ENCODE data around the gene PCSK1. TPM values are rescaled to one million over a fixed set of nuclear protein-coding genes. Genes with fewer than 3 reads are reported as not detected.

PCSK1 gene
- polyA plus RNA-seq (2013, experiment 1 of 2): 0.77 TPM
- polyA plus RNA-seq (2013, experiment 2 of 2): 0.56 TPM

GRCh38 chr5:96433066-96433447 lies at the start of gene PCSK1:
PCSK1 (minus strand) TSS chr5:96433248; CDS start chr5:96433042, 206 bp downstream.
- H3K4me3 ChIP-seq (ENCODE audit: extremely low read depth, insufficient read depth, low read length, poor library complexity, severe bottlenecking): peak within 1 kb of the TSS; percentile 12
- peaks cover 16% of the 10 kb centered on the region for H3K4me1 ChIP-seq (ENCODE audit: control insufficient read depth, insufficient read depth, low read length, poor library complexity, severe bottlenecking)
- WGBS, 2 experiments (ENCODE audit: insufficient coverage in 2 of 2): 0% methylated on average over 17 to 19 of the region's 19 CpGs
- no peaks in the 10 kb centered on the region for H3K36me3 ChIP-seq (ENCODE audit: control insufficient read depth, insufficient read depth, low read length)
- H3K27ac ChIP-seq (ENCODE audit: low read depth, low read length, severe bottlenecking): no peak within 1 kb of the TSS
- H3K9me3 ChIP-seq (ENCODE audit: control insufficient read depth, low read length): no peaks in the 10 kb centered on the region

GRCh38 chr5:96481867-96482266 lies 48.8 kb upstream of the PCSK1 start:
- WGBS, 2 experiments (ENCODE audit: insufficient coverage in 2 of 2): no CpG with 5 or more reads among the region's 1 CpG
- no peak overlapping the region for H3K27ac ChIP-seq (ENCODE audit: low read depth, low read length, severe bottlenecking)

GRCh38 chr5:96481009-96481786 lies 48.1 kb upstream of the PCSK1 start:
- no peak overlapping the region for H3K4me3 ChIP-seq (ENCODE audit: extremely low read depth, insufficient read depth, low read length, poor library complexity, severe bottlenecking)
- no peaks in the 10 kb centered on the region for H3K4me1 ChIP-seq (ENCODE audit: control insufficient read depth, insufficient read depth, low read length, poor library complexity, severe bottlenecking)
- H3K27ac ChIP-seq (ENCODE audit: low read depth, low read length, severe bottlenecking): no peak overlapping the region
- H3K9me3 ChIP-seq (ENCODE audit: control insufficient read depth, low read length): no peaks in the 10 kb centered on the region
- H3K36me3 ChIP-seq (ENCODE audit: control insufficient read depth, insufficient read depth, low read length): no peaks in the 10 kb centered on the region

More at GRCh38 chr5:96481867-96482266, 48.8 kb upstream of the PCSK1 start:
- no peaks in the 10 kb centered on the region for H3K4me1 ChIP-seq (ENCODE audit: control insufficient read depth, insufficient read depth, low read length, poor library complexity, severe bottlenecking)
- no peaks in the 10 kb centered on the region for H3K9me3 ChIP-seq (ENCODE audit: control insufficient read depth, low read length)
- H3K4me3 ChIP-seq (ENCODE audit: extremely low read depth, insufficient read depth, low read length, poor library complexity, severe bottlenecking): no peak overlapping the region
- H3K36me3 ChIP-seq (ENCODE audit: control insufficient read depth, insufficient read depth, low read length): no peaks in the 10 kb centered on the region

GRCh38 chr5:96478983-96479382 lies 45.9 kb upstream of the PCSK1 start:
- Histone ChIP-seq H3K4me3 (ENCODE audit: extremely low read depth, insufficient read depth, low read length, poor library complexity, severe bottlenecking) (no peak overlapping the region), H3K27ac (ENCODE audit: low read depth, low read length, severe bottlenecking) (no peak overlapping the region), H3K4me1 (ENCODE audit: control insufficient read depth, insufficient read depth, low read length, poor library complexity, severe bottlenecking) (no peaks in the 10 kb centered on the region), H3K36me3 (ENCODE audit: control insufficient read depth, insufficient read depth, low read length) (no peaks in the 10 kb centered on the region), H3K9me3 (ENCODE audit: control insufficient read depth, low read length) (no peaks in the 10 kb centered on the region)
- 100% methylated on average over 1 of the region's 1 CpG for WGBS, 2 experiments (ENCODE audit: insufficient coverage in 2 of 2)

- no peaks in the 10 kb centered on the region for H3K36me3 ChIP-seq (ENCODE audit: control insufficient read depth, insufficient read depth, low read length)
- no peaks in the 10 kb centered on the region for H3K9me3 ChIP-seq (ENCODE audit: control insufficient read depth, low read length)
- no peak overlapping the region for H3K27ac ChIP-seq (ENCODE audit: low read depth, low read length, severe bottlenecking)
- H3K4me1 ChIP-seq (ENCODE audit: control insufficient read depth, insufficient read depth, low read length, poor library complexity, severe bottlenecking): peaks cover 3% of the 10 kb centered on the region
- WGBS, 2 experiments (ENCODE audit: insufficient coverage in 2 of 2): 80% methylated on average over 1 of the region's 3 CpGs; no CpG with 5 or more reads in 1 of the 2 experiments
- no peak overlapping the region for H3K4me3 ChIP-seq (ENCODE audit: extremely low read depth, insufficient read depth, low read length, poor library complexity, severe bottlenecking)
These were observed 43.6 kb upstream of the PCSK1 start for GRCh38 chr5:96476654-96477053.

- peaks cover 3% of the 10 kb centered on the region for H3K4me1 ChIP-seq (ENCODE audit: control insufficient read depth, insufficient read depth, low read length, poor library complexity, severe bottlenecking)
- 87 to 88% methylated on average over 1 to 3 of the region's 4 CpGs for WGBS, 2 experiments (ENCODE audit: insufficient coverage in 2 of 2)
- no peaks in the 10 kb centered on the region for H3K9me3 ChIP-seq (ENCODE audit: control insufficient read depth, low read length)
- no peaks in the 10 kb centered on the region for H3K36me3 ChIP-seq (ENCODE audit: control insufficient read depth, insufficient read depth, low read length)
- H3K4me3 ChIP-seq (ENCODE audit: extremely low read depth, insufficient read depth, low read length, poor library complexity, severe bottlenecking): no peak overlapping the region
- H3K27ac ChIP-seq (ENCODE audit: low read depth, low read length, severe bottlenecking): no peak overlapping the region
These were observed 41.0 kb upstream of the PCSK1 start for GRCh38 chr5:96474073-96474472.

GRCh38 chr5:96473155-96473554 lies 40.1 kb upstream of the PCSK1 start:
- Histone ChIP-seq H3K4me1 (ENCODE audit: control insufficient read depth, insufficient read depth, low read length, poor library complexity, severe bottlenecking) (peaks cover 3% of the 10 kb centered on the region), H3K9me3 (ENCODE audit: control insufficient read depth, low read length) (no peaks in the 10 kb centered on the region), H3K4me3 (ENCODE audit: extremely low read depth, insufficient read depth, low read length, poor library complexity, severe bottlenecking) (no peak overlapping the region), H3K27ac (ENCODE audit: low read depth, low read length, severe bottlenecking) (no peak overlapping the region), H3K36me3 (ENCODE audit: control insufficient read depth, insufficient read depth, low read length) (no peaks in the 10 kb centered on the region)
- WGBS, 2 experiments (ENCODE audit: insufficient coverage in 2 of 2): no CpG with 5 or more reads among the region's 1 CpG

- Histone ChIP-seq H3K4me1 (ENCODE audit: control insufficient read depth, insufficient read depth, low read length, poor library complexity, severe bottlenecking) (peaks cover 3% of the 10 kb centered on the region), H3K9me3 (ENCODE audit: control insufficient read depth, low read length) (no peaks in the 10 kb centered on the region), H3K4me3 (ENCODE audit: extremely low read depth, insufficient read depth, low read length, poor library complexity, severe bottlenecking) (no peak overlapping the region), H3K27ac (ENCODE audit: low read depth, low read length, severe bottlenecking) (no peak overlapping the region), H3K36me3 (ENCODE audit: control insufficient read depth, insufficient read depth, low read length) (no peaks in the 10 kb centered on the region)
- WGBS, 2 experiments (ENCODE audit: insufficient coverage in 2 of 2): no CpG with 5 or more reads among the region's 1 CpG
These were observed 37.7 kb upstream of the PCSK1 start for GRCh38 chr5:96470785-96471184.

- Histone ChIP-seq H3K27ac (ENCODE audit: low read depth, low read length, severe bottlenecking) (no peak overlapping the region), H3K9me3 (ENCODE audit: control insufficient read depth, low read length) (no peaks in the 10 kb centered on the region), H3K4me3 (ENCODE audit: extremely low read depth, insufficient read depth, low read length, poor library complexity, severe bottlenecking) (no peak overlapping the region), H3K36me3 (ENCODE audit: control insufficient read depth, insufficient read depth, low read length) (no peaks in the 10 kb centered on the region), H3K4me1 (ENCODE audit: control insufficient read depth, insufficient read depth, low read length, poor library complexity, severe bottlenecking) (peaks cover 3% of the 10 kb centered on the region)
- WGBS, 2 experiments (ENCODE audit: insufficient coverage in 2 of 2): 72 to 100% methylated on average over 1 to 2 of the region's 5 CpGs
These were observed 35.9 kb upstream of the PCSK1 start for GRCh38 chr5:96468956-96469355.

- 67% methylated on average over 1 of the region's 2 CpGs; no CpG with 5 or more reads in 1 of the 2 experiments for WGBS, 2 experiments (ENCODE audit: insufficient coverage in 2 of 2)
- H3K4me3 ChIP-seq (ENCODE audit: extremely low read depth, insufficient read depth, low read length, poor library complexity, severe bottlenecking): no peak overlapping the region
- H3K4me1 ChIP-seq (ENCODE audit: control insufficient read depth, insufficient read depth, low read length, poor library complexity, severe bottlenecking): no peaks in the 10 kb centered on the region
- no peak overlapping the region for H3K27ac ChIP-seq (ENCODE audit: low read depth, low read length, severe bottlenecking)
- no peaks in the 10 kb centered on the region for H3K9me3 ChIP-seq (ENCODE audit: control insufficient read depth, low read length)
- H3K36me3 ChIP-seq (ENCODE audit: control insufficient read depth, insufficient read depth, low read length): no peaks in the 10 kb centered on the region
These were observed 30.0 kb upstream of the PCSK1 start for GRCh38 chr5:96463091-96463490.
